ENCODE data around the gene ROCK2. TPM values are rescaled to one million over a fixed set of nuclear protein-coding genes. Genes with fewer than 3 reads are reported as not detected.

ROCK2 gene
- total and polyA plus RNA-seq, 2 of the 13 experiments (the other 11 are each of a cell fraction or from before 2014, with no cell fraction given), result 38.1 to 119 TPM

DNA sequence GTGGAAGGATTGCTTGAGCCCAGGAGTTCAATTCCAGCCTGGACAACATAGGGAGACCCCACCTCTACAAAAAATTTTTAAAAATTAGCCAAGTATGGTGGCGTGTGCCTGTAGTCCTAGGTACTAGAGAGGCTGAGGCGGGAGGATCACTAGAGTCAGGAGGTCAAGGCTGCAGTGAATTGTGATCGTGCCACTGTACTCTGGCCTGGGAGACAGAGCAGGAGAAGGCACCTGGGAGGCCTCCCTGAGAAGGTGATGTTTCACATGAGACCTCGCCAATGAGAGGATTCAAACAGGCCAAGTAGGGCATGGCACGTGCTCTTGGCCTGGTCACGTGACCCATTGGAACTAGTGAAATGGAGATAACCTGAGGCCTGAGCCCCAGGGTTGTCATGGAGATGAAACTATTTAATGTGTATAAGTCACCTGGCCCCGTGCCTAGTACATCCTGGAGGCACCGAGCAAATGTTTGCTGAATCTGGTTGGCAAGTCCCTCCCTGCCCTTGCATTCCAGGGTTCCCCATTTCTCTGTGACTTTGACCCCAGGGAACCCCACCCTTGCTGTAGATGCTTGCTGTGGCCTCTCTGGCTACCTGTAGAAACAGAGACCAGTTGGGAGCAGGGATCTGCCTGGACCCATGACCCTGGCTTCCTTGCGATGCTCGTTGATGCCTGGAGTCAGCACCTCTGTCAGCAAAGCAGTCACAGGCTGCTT is 26.1 kb upstream of the ROCK2 start:
- 9% methylated on average over 8 of the region's 10 CpGs for WGBS (ENCODE audit: low lambda C conversion rate)
- CTCF ChIA-PET (ENCODE audit: low intra/inter-chr PET ratio, low total read pairs), result no interaction called here
- Histone ChIP-seq H3K27me3 (ENCODE audit: control insufficient read depth in 1 of 2, insufficient read depth in 2 of 2, low read length in 2 of 2) (no peaks in the 10 kb centered on the region), H3K4me1 (ENCODE audit: insufficient read depth, low read length) (peaks cover 100% of the 10 kb centered on the region), H3K36me3 (replicated peaks in 1 of 2; ENCODE audit: control insufficient read depth in 1 of 2, insufficient read depth in 2 of 2, low read length in 2 of 2) (no peaks in the 10 kb centered on the region), H2AFZ (ENCODE audit: low read length) (no peak overlapping the region), H3K4me3 (replicated peaks in 1 of 3; ENCODE audit: insufficient read depth in 1 of 3, low read depth in 2 of 3, low read length in 3 of 3) (peak overlapping the region in 1 of 3 experiments; percentile 8; a peak in 1 of 6 replicates), H3K27ac (ENCODE audit: extremely low read length, insufficient read depth, low read length) (peak overlapping the region; percentile 58), H4K20me1 (ENCODE audit: insufficient read depth, low read length) (no peaks in the 10 kb centered on the region), H3K4me2 (ENCODE audit: low read depth, low read length) (peak overlapping the region; percentile 56), H3K9ac (ENCODE audit: insufficient read depth, low read depth, low read length) (peak overlapping the region; percentile 28), H3K9me3 (ENCODE audit: low read length) (no peaks in the 10 kb centered on the region), H3K79me2 (ENCODE audit: insufficient read depth, low read length) (no peaks in the 10 kb centered on the region)
- in situ Hi-C loops (cut with HindIII; ENCODE audit: extremely low pct_ligation_motif_present, low pct_unique_long_range_greater_than_20kb), result loop anchor here (5.0 kb wide), 1 partner anchor 33 kb away; no protein-coding TSS in a partner anchor
- POLR2A ChIA-PET, result interaction anchor here (1.3 to 7.0 kb wide), 3 partner anchors 15 to 26 kb away, joined by 3 to 166 read pairs (median 4); partner anchors contain the start of gene ROCK2
- DNase-seq (ENCODE audit: low spot score) (peak; percentile 99), ATAC-seq (peak; percentile 75), FAIRE-seq (peak; percentile 95)
- no TSS peak for BruUV-seq (replicated peaks)
- intact Hi-C loops (cut with micrococcal nuclease; ENCODE audit: unreplicated experiment), result loop anchor here (1.0 kb wide), 1 partner anchor 28 kb away; no protein-coding TSS in a partner anchor
- no peak; the same call in 1 of the 2 replicates for TF ChIP-seq ZNF34 (CRISPR knock-in tag; IDR thresholded peaks at IDR 0.05; ENCODE audit: borderline replicate concordance)
- peak; percentile 91 for TF ChIP-seq ZFP1 (CRISPR knock-in tag; IDR thresholded peaks at IDR 0.05)
- peak; percentile 89; the same call in 1 of the 2 replicates for TF ChIP-seq ZFP90 (CRISPR knock-in tag; IDR thresholded peaks at IDR 0.05; ENCODE audit: borderline replicate concordance)
- TF ChIP-seq SATB2 (CRISPR knock-in tag; IDR thresholded peaks at IDR 0.05), result 0 out of 2 replicates have a peak, but pooled peaks have one; percentile 78
- peak; percentile 89; the same call in 1 of the 2 replicates for TF ChIP-seq TARDBP (CRISPR knock-in tag; IDR thresholded peaks at IDR 0.05)
- TF ChIP-seq ZC3H4 (CRISPR knock-in tag; IDR thresholded peaks at IDR 0.05; ENCODE audit: borderline replicate concordance), result 0 out of 2 replicates have a peak, but pooled peaks have one; percentile 45
- TF ChIP-seq, protein P1, sequence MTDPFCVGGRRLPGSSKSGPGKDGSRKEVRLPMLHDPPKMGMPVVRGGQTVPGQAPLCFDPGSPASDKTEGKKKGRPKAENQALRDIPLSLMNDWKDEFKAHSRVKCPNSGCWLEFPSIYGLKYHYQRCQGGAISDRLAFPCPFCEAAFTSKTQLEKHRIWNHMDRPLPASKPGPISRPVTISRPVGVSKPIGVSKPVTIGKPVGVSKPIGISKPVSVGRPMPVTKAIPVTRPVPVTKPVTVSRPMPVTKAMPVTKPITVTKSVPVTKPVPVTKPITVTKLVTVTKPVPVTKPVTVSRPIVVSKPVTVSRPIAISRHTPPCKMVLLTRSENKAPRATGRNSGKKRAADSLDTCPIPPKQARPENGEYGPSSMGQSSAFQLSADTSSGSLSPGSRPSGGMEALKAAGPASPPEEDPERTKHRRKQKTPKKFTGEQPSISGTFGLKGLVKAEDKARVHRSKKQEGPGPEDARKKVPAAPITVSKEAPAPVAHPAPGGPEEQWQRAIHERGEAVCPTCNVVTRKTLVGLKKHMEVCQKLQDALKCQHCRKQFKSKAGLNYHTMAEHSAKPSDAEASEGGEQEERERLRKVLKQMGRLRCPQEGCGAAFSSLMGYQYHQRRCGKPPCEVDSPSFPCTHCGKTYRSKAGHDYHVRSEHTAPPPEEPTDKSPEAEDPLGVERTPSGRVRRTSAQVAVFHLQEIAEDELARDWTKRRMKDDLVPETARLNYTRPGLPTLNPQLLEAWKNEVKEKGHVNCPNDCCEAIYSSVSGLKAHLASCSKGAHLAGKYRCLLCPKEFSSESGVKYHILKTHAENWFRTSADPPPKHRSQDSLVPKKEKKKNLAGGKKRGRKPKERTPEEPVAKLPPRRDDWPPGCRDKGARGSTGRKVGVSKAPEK (CRISPR knock-in tag; IDR thresholded peaks at IDR 0.05; ENCODE audit: borderline replicate concordance), result peak; percentile 91
- TF ChIP-seq EZH2 (conservative IDR thresholded peaks at IDR 0.05; ENCODE audit: low read depth, low read length), result no peak
- peak; percentile 95 for TF ChIP-seq ZMYM4 (CRISPR knock-in tag; IDR thresholded peaks at IDR 0.05)
- TF ChIP-seq, protein P2, sequence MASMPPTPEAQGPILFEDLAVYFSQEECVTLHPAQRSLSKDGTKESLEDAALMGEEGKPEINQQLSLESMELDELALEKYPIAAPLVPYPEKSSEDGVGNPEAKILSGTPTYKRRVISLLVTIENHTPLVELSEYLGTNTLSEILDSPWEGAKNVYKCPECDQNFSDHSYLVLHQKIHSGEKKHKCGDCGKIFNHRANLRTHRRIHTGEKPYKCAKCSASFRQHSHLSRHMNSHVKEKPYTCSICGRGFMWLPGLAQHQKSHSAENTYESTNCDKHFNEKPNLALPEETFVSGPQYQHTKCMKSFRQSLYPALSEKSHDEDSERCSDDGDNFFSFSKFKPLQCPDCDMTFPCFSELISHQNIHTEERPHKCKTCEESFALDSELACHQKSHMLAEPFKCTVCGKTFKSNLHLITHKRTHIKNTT (CRISPR knock-in tag; IDR thresholded peaks at IDR 0.05), result no peak
- peak; percentile 84; the same call in 1 of the 2 replicates for TF ChIP-seq ZBTB38 (CRISPR knock-in tag; IDR thresholded peaks at IDR 0.05)
- peak; percentile 42; the same call in 1 of the 2 replicates for TF ChIP-seq ZNF253 (CRISPR knock-in tag; IDR thresholded peaks at IDR 0.05; ENCODE audit: borderline replicate concordance)
- TF ChIP-seq ESRRA (CRISPR knock-in tag; IDR thresholded peaks at IDR 0.05; ENCODE audit: low read depth), result peak; percentile 76; the same call in 1 of the 2 replicates
- TF ChIP-seq DMAP1 (CRISPR knock-in tag; IDR thresholded peaks at IDR 0.05), result peak; percentile 68; the same call in 1 of the 2 replicates
- peak; percentile 94 for TF ChIP-seq GATAD2A (CRISPR knock-in tag; IDR thresholded peaks at IDR 0.05)
- TF ChIP-seq EP300 (IDR thresholded peaks at IDR 0.05; ENCODE audit: low read depth in 2 of 2, low read length in 2 of 2), result peak; percentile 83; a peak in 3 of 4 replicates
- peak; percentile 83 for TF ChIP-seq EP300 (CRISPR knock-in tag; IDR thresholded peaks at IDR 0.05; ENCODE audit: borderline replicate concordance)
- TF ChIP-seq ZNF816 (CRISPR knock-in tag; IDR thresholded peaks at IDR 0.05; ENCODE audit: borderline replicate concordance), result no peak
- TF ChIP-seq, protein P3, sequence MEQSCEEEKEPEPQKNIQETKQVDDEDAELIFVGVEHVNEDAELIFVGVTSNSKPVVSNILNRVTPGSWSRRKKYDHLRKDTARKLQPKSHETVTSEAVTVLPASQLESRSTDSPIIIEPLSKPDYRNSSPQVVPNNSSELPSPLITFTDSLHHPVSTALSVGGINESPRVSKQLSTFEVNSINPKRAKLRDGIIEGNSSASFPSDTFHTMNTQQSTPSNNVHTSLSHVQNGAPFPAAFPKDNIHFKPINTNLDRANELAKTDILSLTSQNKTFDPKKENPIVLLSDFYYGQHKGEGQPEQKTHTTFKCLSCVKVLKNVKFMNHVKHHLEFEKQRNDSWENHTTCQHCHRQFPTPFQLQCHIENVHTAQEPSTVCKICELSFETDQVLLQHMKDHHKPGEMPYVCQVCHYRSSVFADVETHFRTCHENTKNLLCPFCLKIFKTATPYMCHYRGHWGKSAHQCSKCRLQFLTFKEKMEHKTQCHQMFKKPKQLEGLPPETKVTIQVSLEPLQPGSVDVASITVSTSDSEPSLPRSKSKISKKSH (CRISPR knock-in tag; IDR thresholded peaks at IDR 0.05; ENCODE audit: borderline replicate concordance), result peak; percentile 99

All from HepG2 (cell line).